ENCODE measurements around the gene NANOS1.
A peak's percentile ranks its signal among the peaks of the same experiment; 100 is the strongest.

The NANOS1 gene

DNA sequence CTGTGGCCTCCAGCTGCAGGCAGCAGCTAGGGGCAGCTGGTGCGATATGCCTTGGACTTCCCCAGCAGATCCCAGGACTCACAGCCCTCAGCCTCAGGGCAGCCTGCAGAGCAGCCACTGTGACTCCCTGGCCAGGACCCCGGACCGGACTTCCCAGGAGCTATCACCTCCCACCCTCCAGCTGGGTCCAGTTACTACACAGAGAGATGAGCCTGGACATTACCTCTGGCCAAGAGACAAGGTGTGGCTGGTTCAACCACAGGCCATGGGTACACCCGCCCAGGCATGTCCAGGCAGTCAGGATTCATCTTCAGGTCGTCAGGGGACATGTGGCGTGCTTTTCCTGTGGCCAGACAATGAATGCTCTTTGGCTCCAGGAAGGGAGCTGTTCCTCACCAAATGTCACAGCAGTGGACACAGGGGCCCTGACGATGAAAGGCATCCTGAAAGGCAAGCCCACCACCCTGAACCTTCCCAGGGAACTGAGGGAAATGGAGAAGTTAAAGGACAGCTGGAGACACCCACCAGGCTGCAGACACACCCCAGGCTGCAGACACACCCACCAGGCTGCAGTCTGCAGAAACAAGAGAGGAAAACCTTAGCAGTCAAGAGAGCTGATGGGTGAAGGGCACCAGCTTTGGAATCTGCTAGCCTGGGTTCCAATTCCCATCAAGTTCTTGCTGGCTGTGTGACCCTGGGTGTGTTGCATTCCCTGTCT is 25.8 kb upstream of the NANOS1 start:
- no peak for DNase-seq (ENCODE audit: low read depth, low spot score)
- H3K4me3 ChIP-seq (ENCODE audit: low read depth, low read length) = no peak overlapping the region
- POLR2A ChIA-PET = no interaction called here
- TF ChIP-seq, protein P1, sequence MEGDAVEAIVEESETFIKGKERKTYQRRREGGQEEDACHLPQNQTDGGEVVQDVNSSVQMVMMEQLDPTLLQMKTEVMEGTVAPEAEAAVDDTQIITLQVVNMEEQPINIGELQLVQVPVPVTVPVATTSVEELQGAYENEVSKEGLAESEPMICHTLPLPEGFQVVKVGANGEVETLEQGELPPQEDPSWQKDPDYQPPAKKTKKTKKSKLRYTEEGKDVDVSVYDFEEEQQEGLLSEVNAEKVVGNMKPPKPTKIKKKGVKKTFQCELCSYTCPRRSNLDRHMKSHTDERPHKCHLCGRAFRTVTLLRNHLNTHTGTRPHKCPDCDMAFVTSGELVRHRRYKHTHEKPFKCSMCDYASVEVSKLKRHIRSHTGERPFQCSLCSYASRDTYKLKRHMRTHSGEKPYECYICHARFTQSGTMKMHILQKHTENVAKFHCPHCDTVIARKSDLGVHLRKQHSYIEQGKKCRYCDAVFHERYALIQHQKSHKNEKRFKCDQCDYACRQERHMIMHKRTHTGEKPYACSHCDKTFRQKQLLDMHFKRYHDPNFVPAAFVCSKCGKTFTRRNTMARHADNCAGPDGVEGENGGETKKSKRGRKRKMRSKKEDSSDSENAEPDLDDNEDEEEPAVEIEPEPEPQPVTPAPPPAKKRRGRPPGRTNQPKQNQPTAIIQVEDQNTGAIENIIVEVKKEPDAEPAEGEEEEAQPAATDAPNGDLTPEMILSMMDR (IDR thresholded peaks at IDR 0.05; ENCODE audit: insufficient read depth, low read length, missing control alignments) = no peak
- CTCF ChIA-PET = no interaction called here

DNA sequence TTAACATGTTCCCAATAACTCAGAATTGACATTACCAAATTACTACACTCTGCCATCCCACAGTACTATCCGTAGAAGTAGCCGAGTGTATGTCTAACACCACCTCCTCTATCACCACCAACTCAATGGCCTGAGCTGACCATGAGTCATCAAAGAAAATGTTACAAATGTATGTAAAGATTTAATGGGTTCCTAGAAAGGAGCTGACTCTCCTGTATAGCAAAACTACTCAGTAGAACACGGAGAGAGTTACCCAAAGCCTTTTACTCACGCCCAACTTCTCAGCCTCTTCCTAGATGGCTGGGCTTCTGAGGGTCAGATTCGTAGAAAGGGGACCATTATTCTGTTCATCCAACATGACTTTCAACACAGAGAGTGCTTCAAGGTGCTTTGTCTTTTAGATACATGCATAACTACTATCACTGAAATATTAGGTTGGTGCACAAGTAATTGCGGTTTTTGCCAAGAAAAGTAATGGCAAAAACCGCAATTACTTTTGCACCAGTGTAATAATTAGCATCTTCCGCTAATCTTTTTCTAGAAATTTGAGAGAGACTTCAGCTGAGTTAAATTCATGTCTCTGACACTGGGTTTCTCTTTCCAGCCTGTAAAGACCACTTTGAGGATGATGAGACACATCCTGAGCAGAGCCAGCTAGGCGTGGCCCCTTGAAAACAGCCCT is 24.0 kb upstream of the NANOS1 start:
- POLR2A ChIA-PET = interaction anchor here (1.7 kb wide), 1 partner anchor 250 kb away, joined by 7 read pairs; the partner anchor contains the start of gene CACUL1
- DNase-seq (ENCODE audit: low read depth, low spot score) = no peak
- TF ChIP-seq, protein P1 (IDR thresholded peaks at IDR 0.05; ENCODE audit: insufficient read depth, low read length, missing control alignments) = no peak
- no peak overlapping the region for H3K4me3 ChIP-seq (ENCODE audit: low read depth, low read length)
- CTCF ChIA-PET = no interaction called here

DNA sequence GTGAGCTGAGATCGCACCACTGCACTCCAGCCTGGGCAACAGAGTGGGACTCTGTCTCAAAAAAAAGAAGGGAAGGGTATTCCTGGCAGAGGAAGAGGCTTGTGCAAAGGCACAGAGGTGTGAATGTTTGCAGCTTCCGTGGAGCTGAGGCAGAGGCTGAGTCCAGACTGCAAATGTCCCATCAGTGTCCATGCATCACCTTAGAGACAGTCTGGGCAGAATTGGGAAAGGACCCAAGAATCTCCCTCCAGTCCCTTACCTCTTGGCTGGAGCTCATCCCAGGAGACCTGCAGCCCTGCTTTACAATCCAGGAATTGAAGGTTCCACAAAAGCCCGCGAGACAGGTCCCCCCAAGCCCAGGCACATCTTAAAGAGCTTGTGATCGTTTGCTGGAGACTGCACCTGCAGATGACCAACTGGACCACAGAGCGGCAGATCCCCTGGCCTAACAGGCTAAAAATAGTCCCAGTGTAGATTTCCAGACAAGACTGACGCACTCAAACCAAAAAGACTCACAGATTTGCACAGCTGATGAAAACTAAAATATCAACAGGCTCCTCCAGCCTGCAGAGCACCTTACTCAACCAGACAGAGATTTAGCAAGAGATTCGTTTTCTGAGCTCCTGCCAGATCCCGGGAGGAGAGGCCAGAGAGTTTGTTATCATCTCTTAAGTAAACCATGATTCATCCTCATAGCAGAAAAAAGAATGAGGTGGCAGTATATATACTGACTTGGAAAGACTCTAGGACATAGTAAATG is 22.9 kb upstream of the NANOS1 start:
- POLR2A ChIA-PET = interaction anchor here (1.7 kb wide), 1 partner anchor 252 kb away, joined by 7 read pairs; the partner anchor contains the start of gene CACUL1
- DNase-seq (ENCODE audit: low read depth, low spot score) = peak; percentile 97
- H3K4me3 ChIP-seq (ENCODE audit: low read depth, low read length) = no peak overlapping the region
- CTCF ChIA-PET = interaction anchor here (1.6 kb wide), 1 partner anchor 22 kb away, joined by 3 read pairs; no protein-coding TSS in a partner anchor
- TF ChIP-seq, protein P1 (IDR thresholded peaks at IDR 0.05; ENCODE audit: insufficient read depth, low read length, missing control alignments) = no peak

DNA sequence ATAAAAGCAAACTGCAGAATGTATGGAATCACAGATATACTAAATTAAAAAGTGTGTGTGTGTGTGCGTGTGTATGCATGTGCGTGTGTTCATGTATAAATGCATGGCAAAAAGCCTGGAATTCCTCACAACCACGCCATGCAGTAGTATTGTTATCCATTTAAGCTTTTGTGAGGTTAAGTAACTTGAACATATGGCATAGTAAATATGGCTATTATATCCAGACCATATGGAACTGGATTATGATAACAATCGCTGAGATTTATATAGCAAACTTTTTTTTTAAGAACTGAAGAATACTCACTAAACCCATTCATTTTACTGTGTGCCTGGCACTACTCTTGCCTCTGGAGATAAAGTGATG is 22.3 kb upstream of the NANOS1 start:
- TF ChIP-seq, protein P1 (IDR thresholded peaks at IDR 0.05; ENCODE audit: insufficient read depth, low read length, missing control alignments) = no peak
- CTCF ChIA-PET = interaction anchor here (1.6 kb wide), 1 partner anchor 22 kb away, joined by 3 read pairs; no protein-coding TSS in a partner anchor
- POLR2A ChIA-PET = interaction anchor here (1.7 kb wide), 1 partner anchor 252 kb away, joined by 7 read pairs; the partner anchor contains the start of gene CACUL1
- H3K4me3 ChIP-seq (ENCODE audit: low read depth, low read length) = no peak overlapping the region
- no peak for DNase-seq (ENCODE audit: low read depth, low spot score)

DNA sequence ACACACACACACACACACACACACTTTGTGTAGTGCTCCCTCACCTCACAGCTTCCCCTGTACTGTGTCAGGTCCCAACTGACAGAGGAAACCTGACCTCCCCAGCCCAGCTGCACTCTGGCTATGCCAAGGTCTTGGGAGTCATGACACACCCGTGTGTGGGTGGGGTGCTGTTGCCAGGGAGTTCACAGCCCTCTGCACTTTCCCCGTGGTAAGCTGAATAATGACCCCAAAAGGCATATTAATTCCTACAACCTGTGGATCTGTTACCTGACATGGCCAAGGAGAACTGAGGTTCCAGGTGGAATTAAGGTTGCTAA is 8.9 kb upstream of the NANOS1 start:
- TF ChIP-seq, protein P1 (IDR thresholded peaks at IDR 0.05; ENCODE audit: insufficient read depth, low read length, missing control alignments) = no peak
- POLR2A ChIA-PET = no interaction called here

More for the DNA sequence above, 8.9 kb upstream of the NANOS1 start:
- H3K4me3 ChIP-seq (ENCODE audit: low read depth, low read length) = no peak overlapping the region
- CTCF ChIA-PET = interaction anchor here (0.7 kb wide), 1 partner anchor 452 kb away, joined by 3 read pairs; no protein-coding TSS in a partner anchor
- DNase-seq (ENCODE audit: low read depth, low spot score) = no peak

Data from AG04449 (cell line).